ENCODE data around the gene BRAP.
"Not testable (repeated sequence)": the region's sequence is repeated elsewhere in the genome, so short reads cannot be mapped to it uniquely, and the experiment has no call there.

BRAP gene

DNA sequence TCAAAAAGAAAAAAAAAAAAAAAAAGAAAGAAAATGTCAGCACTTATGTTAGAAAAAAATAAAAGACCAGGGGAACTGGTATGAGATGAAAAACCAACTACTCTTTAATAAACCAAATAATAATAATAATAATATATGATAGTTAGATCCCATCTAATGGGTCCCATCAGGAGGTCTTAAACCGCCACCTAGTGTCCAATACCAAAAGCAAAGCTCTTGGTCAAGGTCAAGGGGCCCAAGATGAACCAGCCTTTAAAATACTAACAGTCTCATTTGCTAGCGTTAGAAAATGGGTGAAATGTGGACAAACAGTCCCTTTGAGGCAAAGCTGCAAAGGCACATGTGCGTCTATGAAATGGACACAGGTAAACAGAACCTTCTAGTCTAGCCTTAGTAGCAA is 12.3 kb downstream of the BRAP start:
- no peak for DNase-seq (ENCODE audit: low spot score)

DNA sequence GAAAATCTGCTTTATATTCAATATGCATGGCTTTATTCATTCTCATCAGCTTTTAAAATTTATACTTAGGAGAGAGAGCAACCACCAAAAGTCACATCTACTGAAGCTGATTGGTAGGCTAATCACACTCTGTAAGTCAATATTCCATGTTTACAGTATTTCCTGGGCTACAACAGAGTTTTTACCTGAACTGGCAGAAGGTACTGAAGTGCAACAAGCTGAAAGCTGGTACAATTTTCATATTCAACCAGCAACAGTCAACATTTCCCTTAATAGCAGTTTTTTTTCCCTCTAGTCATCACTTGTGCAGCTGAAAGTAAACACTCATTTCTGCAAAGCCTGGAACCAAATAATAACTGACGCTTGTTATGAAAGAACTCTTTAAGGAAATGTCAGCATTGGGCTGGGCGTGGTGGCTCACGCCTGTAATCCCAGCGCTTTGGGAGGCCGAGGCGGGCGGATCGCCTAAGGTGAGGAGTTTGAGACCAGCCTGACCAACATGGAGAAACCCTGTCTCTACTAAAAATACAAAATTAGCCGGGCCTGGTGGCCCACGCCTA is 12.9 kb downstream of the BRAP start:
- DNase-seq (ENCODE audit: low spot score), result no peak

DNA sequence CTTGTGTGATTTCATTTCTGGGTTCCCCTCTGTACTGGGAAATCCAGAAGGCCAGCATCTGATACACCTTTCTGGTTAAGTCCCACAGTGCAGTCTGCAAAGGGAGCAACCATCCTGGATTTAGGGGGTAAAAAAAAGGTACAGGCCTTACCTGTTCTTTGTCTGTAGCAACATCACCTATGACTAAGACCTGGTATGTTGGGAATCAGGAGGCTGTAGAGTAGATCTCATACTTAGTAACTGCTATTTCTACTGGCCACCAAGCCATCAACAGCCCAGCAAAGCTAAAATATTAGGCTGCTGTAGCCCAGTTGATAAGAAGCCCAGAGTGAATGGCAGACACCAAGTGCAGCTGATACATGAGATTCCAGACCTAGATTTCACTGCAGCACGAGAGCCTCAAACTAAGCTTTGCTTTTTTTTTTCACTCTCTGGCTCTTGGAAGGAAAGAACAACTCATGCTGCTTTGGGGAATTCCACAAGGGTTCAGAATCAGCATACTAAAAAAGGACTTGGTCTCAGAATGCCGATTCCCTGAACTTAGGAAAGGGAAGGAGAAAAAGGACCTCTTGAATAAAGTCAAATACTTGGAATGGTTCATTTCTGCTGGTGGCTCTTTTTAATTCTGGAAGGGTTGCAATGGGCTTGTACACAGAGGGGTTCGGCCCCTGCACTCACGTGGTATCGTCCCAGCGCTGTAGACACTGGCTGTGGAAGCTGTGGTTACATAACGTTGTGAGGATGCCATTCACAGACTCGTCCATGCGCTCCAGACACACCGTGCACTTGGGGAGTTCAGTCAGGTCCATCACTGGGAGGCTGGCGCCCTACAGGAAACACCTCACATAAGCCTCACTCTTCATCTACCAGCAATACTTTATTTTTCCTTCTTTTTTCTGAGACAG is 20.5 kb downstream of the BRAP start:
- DNase-seq (ENCODE audit: low spot score), result no peak

DNA sequence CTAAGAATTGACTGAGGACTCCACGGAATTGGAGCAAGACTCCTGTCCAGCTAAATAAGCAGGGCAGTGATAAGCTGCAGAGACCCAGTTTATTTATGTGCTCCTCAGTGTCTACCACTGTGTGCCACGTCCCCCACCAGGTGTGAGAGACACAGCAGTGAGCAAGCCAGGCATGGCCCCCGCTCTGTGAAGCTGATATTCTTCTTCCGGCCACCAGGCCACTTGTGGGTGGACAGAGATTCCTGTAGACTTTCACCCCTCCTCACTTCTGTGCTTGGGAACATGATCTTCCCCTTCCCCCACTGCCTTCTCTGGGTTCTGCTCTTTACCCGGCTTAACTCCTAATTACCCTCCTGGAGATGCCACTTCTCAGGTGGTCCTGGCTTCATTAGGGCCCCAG is 21.3 kb downstream of the BRAP start:
- DNase-seq (ENCODE audit: low spot score), result no peak

DNA sequence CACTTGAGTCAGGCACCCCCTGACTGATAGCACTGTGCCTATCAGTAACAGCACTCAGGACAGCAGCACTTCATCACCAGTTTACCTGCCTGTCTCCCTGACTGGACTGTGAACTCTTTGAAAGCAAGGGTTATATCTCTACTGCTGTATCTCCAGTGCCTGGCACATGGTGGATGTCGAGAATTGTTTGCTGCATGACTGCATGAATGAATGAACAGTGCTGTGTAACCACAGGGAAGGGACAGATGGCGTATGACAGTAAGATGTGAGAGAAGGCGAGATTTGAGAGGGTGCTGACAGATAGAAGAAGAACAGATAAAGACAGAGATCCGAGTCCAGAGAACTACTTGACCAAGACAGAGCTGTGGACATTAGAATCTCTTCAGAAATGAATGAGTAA is 29.7 kb downstream of the BRAP start:
- no peak for DNase-seq (ENCODE audit: low spot score)

DNA sequence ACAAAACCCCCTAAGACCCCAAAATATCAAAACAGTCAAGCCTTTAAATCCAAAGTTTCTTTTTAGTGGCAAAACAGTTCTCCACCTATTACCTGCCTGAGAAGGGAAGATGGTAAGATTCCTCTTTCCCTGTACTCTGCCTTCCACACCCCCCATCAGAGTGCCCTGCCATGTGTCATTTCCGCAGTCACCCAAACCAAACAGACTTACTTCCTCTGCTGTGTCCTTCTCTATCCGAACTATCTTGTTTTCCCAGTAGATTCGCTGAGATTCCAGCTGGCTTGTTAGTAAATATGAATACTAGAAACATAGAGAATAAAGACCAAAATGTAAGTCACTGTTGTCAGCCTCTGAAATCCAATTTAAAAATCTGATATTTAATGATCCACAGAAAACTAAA is 30.4 kb downstream of the BRAP start:
- no peak for DNase-seq (ENCODE audit: low spot score)

DNA sequence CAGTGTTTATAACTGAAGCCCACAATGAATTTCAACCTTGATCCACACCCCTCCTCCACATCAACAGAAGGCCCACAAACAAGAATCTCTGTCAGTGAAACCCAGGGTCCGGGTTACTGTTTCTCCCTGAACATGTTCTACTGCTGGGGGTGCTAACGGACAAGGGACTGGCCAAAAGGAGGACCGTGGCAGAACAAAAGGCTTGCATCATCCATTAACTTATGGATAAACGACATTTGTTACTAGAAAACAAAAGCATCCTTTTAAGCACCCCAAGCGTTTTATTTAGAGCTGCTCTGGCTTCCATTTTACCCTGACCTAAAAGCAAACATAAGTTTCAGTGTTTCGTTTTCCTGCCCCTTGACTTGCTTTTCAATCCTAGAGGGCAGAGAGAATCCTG is 32.2 kb downstream of the BRAP start:
- no peak for DNase-seq (ENCODE audit: low spot score)

DNA sequence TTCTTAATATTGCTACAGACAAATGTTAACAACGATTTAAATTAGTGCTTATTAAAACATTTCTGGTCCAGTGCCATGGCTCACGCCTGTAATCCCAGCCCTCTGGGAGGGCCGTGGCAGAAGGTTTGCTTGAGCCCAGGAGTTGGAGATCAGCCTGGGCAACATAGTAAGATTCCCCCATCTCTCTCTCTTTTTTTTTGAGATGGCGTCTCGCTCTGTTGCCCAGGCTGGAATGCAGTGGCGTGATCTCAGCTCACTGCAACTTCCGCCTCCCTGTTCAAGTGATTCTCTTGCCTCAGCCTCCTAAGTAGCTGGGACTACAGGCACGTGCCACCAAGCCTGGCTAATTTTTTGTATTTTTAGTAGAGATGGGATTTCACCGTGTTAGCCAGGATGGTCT is 33.2 kb downstream of the BRAP start:
- DNase-seq (ENCODE audit: low spot score), result not testable (repeated sequence)

DNA sequence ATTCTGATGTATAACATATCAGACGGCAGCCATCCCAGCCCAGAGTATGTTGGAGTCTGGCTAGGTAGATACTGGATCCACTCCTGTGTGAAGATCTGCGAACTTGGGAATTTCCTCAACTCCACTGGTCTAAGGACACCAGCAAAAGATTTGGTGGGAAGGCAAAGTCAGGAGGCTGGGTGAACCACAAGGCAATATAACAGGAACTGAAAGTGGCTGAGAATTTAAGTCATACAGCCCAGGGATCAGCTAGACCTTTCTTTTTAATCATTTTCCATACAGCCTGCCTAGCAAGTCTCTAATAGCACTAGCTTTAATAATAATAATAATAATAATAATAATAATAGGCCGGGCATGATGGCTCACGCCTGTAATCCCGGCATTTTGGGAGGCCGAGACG is 34.8 kb downstream of the BRAP start:
- no peak for DNase-seq (ENCODE audit: low spot score)

DNA sequence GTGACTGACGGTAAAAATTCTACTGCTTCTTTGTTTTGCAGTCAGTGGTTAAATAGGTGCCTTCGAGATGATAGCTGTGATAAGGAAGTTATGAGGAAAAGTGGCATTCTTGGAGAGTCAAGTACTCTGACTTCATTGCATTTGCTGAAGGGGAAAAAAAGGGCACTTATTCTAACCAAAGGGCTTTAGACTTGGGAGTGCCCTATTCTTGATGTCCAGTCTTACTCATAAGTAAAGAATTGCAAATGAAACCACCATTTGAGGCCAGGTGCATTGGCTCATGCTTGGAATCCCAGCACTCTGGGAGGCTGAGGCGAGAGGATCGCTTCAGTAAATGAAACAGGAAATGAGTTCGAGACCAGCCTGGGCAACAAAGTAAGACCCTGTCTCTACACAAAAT is 40.3 kb downstream of the BRAP start:
- DNase-seq (ENCODE audit: low spot score), result no peak

DNA sequence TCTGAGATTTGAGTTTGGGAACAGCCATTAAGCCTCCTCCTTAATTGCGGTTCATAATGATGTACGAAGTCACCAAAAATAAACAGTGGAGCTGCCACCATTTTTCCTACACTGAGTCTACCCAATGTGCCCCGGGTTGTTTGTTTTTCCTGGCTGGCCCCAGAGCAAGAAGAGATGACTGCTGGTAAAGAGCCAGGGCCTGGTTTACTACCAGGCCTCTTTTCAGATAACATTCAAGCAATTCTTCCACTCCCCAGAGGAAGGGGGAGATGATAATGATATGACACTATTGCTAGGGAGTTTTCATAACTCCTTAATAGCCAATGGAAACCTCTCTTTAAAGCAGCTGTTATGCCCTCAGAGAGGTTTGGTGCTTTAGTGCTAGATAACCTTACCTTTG is 42.3 kb downstream of the BRAP start:
- DNase-seq (ENCODE audit: low spot score), result no peak

DNA sequence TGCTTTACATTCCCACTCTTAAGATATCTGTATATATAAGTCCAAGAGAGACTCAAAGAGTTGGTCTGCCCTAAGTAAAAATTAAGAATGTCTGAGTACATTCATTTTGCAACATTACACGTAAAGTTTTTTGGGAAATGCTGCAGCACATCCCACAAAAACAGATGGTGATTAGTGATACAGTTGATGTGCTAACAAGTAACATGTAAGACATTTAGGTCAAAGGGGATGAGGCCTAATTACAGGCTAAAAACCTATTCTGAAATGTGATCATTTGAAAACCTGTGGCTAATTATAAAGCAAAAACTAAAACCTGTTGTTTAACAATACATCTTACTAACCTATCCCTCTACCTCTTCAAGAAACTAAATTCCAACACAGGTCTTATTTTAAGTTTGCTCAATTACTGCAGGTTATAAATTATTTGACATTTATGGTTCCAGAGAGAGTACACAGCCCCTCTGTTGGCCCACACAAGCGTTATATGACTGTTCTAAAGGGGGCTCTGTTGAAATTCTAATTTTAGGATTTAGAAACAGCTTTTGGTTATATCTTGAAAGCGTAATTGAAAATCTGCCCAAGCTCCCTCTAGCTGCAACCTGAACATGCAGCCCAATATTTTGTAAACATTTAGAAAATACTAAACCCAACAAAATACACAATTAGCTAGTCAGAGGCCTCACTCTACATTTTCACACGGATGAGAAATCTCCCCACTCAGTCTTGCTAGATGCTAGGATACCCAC is 42.9 kb downstream of the BRAP start:
- DNase-seq (ENCODE audit: low spot score), result no peak

DNA sequence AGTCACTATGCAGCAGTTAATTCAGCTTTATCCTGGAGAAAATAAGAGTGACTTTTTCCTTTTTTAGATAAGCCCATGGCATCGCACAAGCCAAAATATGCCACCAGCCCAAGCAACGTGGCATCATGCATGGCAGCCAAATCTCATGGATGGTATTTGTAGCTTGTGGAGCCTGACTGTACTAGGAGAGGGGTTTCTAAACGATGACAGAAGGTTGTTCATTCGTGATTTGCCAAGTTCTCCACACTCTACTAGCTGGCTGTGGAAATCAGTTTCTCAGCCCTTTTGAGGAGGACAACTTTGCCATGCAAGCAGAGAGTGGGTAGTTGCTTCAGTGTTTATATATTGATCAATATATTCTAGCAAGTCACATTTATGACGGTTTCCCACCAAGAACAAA is 45.2 kb downstream of the BRAP start:
- no peak for DNase-seq (ENCODE audit: low spot score)

DNA sequence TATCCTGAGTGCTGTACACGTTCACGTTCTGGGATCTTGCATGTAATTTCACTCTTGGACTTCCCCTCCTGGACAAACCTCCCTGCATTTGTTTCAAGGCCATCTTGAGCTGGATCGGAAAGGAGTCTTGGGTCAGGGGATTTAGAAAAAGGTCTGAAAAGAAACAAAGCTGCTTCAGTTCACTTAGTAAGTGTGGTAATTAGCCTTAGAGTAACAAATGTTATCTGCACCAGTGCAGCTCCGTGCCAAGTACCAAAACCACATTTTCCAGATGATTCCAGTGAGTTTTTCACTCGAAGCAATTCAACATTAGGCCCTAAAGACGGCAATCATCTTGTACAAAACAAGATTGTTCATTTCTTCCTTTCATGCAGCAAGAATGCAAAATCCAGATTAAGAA is 47.2 kb downstream of the BRAP start:
- no peak for DNase-seq (ENCODE audit: low spot score)

DNA sequence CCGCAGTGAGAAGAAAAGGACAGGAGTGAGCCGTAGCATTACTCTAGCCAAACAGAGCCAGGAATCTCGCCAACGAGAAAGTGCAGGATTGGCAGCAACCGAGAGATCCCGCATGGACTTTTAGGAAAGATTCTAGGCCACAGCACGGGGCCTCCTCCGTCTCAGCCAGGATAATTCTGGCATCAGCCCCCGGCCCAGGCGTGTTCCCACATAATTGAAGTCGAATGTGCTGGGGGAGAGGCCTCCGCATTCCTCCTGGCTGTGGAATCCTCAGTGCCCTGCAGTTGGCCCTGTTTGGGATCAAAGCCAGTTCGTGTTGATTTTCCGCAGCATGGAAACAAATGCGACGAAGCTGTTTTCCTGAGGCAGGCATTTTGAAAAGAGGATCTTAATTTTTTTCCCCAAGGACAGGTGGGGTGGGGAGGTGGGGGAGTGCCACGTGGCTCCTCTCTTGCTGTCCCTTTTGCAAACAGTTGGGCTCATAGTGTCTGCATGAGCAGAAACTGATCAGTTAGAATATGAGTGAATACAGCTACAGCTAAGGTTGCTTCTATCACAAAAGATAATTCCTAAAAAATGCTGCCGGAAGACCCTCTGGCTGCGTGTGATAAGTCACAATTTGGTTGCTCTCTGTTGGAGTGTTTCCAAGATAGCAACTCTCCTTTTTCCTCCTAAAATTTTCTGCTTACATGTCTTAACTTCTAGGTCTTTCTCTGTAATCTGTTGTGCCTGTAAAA is 49.4 kb downstream of the BRAP start:
- DNase-seq (ENCODE audit: low spot score), result no peak

DNA sequence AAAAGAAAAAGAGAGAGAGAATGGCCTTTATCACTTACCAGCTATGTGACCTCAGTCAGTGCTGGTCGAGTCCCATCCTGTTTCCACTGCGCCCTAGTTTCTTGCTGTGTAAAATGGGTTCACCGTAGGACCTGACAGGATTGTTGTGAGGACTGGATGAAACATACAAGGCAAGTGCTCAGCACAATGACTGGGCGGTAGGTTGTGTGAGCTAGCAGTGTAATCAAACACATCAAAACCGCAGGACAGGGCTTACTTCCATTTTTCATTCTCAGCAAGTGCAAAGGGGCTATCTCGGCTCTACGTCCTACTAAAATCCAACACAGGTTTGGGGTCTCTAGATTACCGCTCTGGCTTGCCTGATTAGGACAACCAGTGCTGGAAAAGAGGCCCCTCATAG is 50.2 kb downstream of the BRAP start:
- no peak for DNase-seq (ENCODE audit: low spot score)

DNA sequence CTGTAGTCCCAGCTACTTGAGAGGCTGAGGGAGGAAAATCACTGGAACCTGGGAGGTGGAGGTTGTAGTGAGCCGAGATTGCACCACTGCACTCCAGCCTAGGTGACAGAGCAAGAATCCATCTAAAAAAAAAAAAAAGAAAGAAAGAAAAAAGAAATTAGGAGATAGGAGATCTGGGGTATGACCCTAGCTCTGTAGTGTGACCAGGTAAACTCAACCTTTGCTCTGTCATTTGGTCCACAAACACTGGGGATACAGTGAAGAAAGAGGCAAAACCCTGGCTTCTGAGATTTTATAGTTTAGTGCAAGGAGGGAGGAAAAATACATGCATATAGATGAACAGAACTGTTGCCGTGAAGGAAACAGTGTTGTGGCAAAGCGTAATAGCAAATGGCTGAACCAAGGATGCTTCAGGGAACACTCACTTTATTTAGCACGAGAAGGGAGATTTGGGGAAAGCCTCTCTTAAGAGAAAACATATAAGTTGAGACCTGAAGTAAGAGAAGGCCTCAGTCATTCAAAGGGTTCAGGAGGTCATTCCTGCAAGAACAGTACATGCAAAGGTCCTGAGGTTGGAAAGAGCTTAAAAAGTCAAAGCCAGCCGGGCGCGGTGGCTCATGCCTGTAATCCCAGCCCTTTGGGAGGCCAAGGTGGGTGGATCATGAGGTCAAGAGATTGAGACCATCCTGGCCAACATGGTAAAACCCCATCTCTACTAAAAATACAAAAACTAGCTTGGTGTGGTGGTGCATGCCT is 57.1 kb downstream of the BRAP start:
- DNase-seq (ENCODE audit: low spot score), result no peak

DNA sequence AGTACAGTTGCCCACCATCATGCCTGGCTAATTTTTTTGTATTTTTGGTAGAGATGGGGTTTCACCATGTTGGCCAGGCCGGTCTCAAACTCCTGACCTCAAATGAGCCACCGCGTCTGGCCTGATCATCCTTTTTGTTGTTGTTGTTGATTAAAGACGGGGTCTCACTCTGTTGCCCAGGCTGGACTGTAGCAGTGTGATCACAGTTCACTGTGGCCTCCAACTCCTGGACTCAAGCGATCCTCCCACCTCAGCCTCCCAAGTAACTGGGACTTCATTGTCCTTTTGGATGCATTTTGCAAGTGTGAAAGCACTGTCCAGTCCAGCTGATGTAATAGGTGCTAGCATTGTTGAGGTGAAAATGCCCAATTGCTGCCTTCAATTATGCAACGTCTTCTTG is 59.5 kb downstream of the BRAP start:
- DNase-seq (ENCODE audit: low spot score), result no peak

DNA sequence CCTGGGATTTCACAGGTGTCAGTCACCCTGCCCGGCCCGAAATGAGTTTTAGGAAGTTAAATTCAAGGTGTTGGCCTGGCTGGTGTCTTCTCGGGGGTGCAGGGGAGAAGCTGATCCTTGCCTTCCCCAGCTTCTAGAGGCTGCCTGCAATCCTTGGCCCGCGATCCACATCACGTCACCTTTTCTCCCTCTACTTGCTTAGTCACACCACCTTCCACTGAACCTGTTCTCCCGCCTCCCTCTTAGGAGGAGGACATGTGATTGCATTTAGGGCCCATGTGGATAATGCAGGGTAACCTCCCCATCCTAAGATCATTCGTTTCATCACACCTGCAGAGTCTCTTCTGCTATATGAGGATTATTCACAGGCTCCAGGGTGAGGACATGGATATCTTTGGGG is 61.2 kb downstream of the BRAP start:
- DNase-seq (ENCODE audit: low spot score), result no peak

DNA sequence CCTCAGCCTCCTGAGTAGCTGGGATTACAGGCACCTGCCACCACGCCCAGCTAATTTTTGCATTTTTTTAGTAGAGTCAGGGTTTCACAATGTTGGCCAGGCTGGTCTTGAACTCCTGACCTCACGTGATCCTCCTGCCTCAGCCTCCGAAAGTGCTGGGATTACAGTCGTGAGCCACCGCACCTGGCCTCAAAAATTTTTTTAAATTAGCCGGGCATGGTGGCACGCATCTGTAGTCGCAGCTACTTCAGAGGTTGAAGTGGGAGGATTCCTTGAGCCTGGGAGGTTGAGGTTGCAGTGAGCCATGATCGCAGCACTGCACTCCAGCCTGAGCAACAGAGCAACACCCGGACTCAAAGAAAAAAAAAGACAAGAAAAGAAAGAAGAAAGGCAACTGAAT is 67.9 kb downstream of the BRAP start:
- not testable (repeated sequence) for DNase-seq (ENCODE audit: low spot score)

DNA sequence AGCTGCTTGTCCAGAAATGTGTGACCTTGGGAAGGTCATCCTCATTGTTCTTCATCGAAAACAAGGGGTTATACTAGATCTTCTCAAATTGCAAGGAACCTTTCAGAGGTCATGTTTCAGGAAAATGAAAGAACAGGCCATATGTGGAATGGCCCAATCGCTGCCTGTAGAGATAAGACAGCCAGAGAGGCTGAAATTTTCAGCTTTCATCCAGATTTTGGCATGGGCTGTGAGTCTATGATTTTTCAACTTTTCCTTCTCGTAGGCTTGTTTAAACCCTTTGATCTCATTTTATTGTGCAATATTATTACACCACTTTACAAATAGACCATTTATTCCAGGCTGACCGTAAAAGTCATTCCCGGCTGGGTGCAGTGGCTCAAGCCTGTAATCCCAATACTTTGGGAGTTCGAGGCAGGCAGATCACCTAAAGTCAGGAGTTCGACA is 69.6 kb downstream of the BRAP start:
- DNase-seq (ENCODE audit: low spot score), result no peak

DNA sequence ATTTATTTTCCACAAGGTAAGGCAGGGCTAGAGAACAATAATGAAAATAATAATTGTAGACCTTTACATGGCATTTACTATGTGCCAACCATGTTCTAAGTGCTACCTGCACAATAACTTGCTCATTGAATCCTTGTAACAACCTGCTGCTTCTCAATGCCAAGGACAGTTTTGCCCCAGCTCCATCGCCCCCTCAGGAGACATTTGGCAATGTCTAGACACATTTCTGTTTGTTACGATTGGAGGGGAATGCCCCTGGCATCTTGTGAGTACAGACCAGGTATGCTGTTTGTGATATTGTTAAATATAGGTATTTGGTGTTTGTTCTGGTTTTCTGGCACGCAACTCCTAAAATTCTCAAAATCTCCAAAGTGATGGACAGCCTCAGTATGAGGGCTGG is 78.5 kb downstream of the BRAP start:
- no peak for DNase-seq (ENCODE audit: low spot score)

Data from germinal center (tissue), 1 donor.